ENCODE data around the gene SPDYE6. TPM values are rescaled to one million over a fixed set of nuclear protein-coding genes. Genes with fewer than 3 reads are reported as not detected.
"Not testable (repeated sequence)": the region's sequence is repeated elsewhere in the genome, so short reads cannot be mapped to it uniquely, and the experiment has no call there.

Gene SPDYE6
- total RNA-seq, 1 experiment from 2014 or later = not detected

GRCh38 chr7:102327183-102327582 lies 29.1 kb downstream of the SPDYE6 start:
- H3K36me3 Mint-ChIP-seq (ENCODE audit: insufficient read depth, unreplicated experiment); H3K9me3 Mint-ChIP-seq (ENCODE audit: low read depth, unreplicated experiment); DNase-seq; intact Hi-C loops (cut with micrococcal nuclease; ENCODE audit: unreplicated experiment); H3K4me3 Mint-ChIP-seq (ENCODE audit: low read depth, unreplicated experiment); H3K4me1 Mint-ChIP-seq (ENCODE audit: low read depth, unreplicated experiment); BruUV-seq (replicated peaks); H3K27ac Mint-ChIP-seq (ENCODE audit: unreplicated experiment); CTCF ChIA-PET: not testable (repeated sequence)
- peaks cover 15% of the 10 kb centered on the region for H3K27me3 Mint-ChIP-seq (ENCODE audit: unreplicated experiment)

- BruUV-seq (replicated peaks) = no TSS peak
- peaks cover 15% of the 10 kb centered on the region for H3K27me3 Mint-ChIP-seq (ENCODE audit: unreplicated experiment)
- intact Hi-C loops (cut with micrococcal nuclease; ENCODE audit: unreplicated experiment) = no loop called here
- CTCF ChIA-PET = no interaction called here
- H3K9me3 Mint-ChIP-seq (ENCODE audit: low read depth, unreplicated experiment) = no peaks in the 10 kb centered on the region
- no peaks in the 10 kb centered on the region for H3K4me1 Mint-ChIP-seq (ENCODE audit: low read depth, unreplicated experiment)
- no peak overlapping the region for H3K27ac Mint-ChIP-seq (ENCODE audit: unreplicated experiment)
- DNase-seq = no peak
- no peaks in the 10 kb centered on the region for H3K36me3 Mint-ChIP-seq (ENCODE audit: insufficient read depth, unreplicated experiment)
- TF ChIP-seq CTCF (IDR thresholded peaks at IDR 0.05; ENCODE audit: unreplicated experiment) = no peak
- H3K4me3 Mint-ChIP-seq (ENCODE audit: low read depth, unreplicated experiment) = no peak overlapping the region
Observed at GRCh38 chr7:102326157-102326889, 29.9 kb downstream of the SPDYE6 start.

GRCh38 chr7:102325106-102325505 lies 31.1 kb downstream of the SPDYE6 start:
- peaks cover 15% of the 10 kb centered on the region for H3K27me3 Mint-ChIP-seq (ENCODE audit: unreplicated experiment)
- CTCF ChIA-PET; H3K4me3 Mint-ChIP-seq (ENCODE audit: low read depth, unreplicated experiment); H3K36me3 Mint-ChIP-seq (ENCODE audit: insufficient read depth, unreplicated experiment); H3K4me1 Mint-ChIP-seq (ENCODE audit: low read depth, unreplicated experiment); BruUV-seq (replicated peaks); H3K9me3 Mint-ChIP-seq (ENCODE audit: low read depth, unreplicated experiment); H3K27ac Mint-ChIP-seq (ENCODE audit: unreplicated experiment); DNase-seq; intact Hi-C loops (cut with micrococcal nuclease; ENCODE audit: unreplicated experiment): not testable (repeated sequence)

- no TSS peak for BruUV-seq (replicated peaks)
- no peaks in the 10 kb centered on the region for H3K36me3 Mint-ChIP-seq (ENCODE audit: insufficient read depth, unreplicated experiment)
- no peak overlapping the region for H3K27ac Mint-ChIP-seq (ENCODE audit: unreplicated experiment)
- no peaks in the 10 kb centered on the region for H3K4me1 Mint-ChIP-seq (ENCODE audit: low read depth, unreplicated experiment)
- DNase-seq = no peak
- CTCF ChIA-PET = no interaction called here
- peaks cover 15% of the 10 kb centered on the region for H3K27me3 Mint-ChIP-seq (ENCODE audit: unreplicated experiment)
- TF ChIP-seq CTCF (IDR thresholded peaks at IDR 0.05; ENCODE audit: unreplicated experiment) = no peak
- H3K4me3 Mint-ChIP-seq (ENCODE audit: low read depth, unreplicated experiment) = no peak overlapping the region
- no peaks in the 10 kb centered on the region for H3K9me3 Mint-ChIP-seq (ENCODE audit: low read depth, unreplicated experiment)
- intact Hi-C loops (cut with micrococcal nuclease; ENCODE audit: unreplicated experiment) = no loop called here
Observed at GRCh38 chr7:102323914-102324195, 32.4 kb downstream of the SPDYE6 start.

GRCh38 chr7:102322202-102322715 lies 34.0 kb downstream of the SPDYE6 start:
- H3K4me3 Mint-ChIP-seq (ENCODE audit: low read depth, unreplicated experiment) = no peak overlapping the region
- no peak for DNase-seq
- no peak overlapping the region for H3K27ac Mint-ChIP-seq (ENCODE audit: unreplicated experiment)
- H3K9me3 Mint-ChIP-seq (ENCODE audit: low read depth, unreplicated experiment) = no peaks in the 10 kb centered on the region
- peaks cover 4% of the 10 kb centered on the region for H3K36me3 Mint-ChIP-seq (ENCODE audit: insufficient read depth, unreplicated experiment)
- TF ChIP-seq CTCF (IDR thresholded peaks at IDR 0.05; ENCODE audit: unreplicated experiment) = no peak
- H3K4me1 Mint-ChIP-seq (ENCODE audit: low read depth, unreplicated experiment) = no peaks in the 10 kb centered on the region
- BruUV-seq (replicated peaks) = no TSS peak
- intact Hi-C loops (cut with micrococcal nuclease; ENCODE audit: unreplicated experiment) = no loop called here
- CTCF ChIA-PET = no interaction called here
- peaks cover 5% of the 10 kb centered on the region for H3K27me3 Mint-ChIP-seq (ENCODE audit: unreplicated experiment)

Data from Calu3 (cell line).